ENCODE data around the gene ATXN3L. TPM values are rescaled to one million over a fixed set of nuclear protein-coding genes. Genes with fewer than 3 reads are reported as not detected.

ATXN3L gene
- total and polyA plus RNA-seq, 4 donors: not detected

- no peak for DNase-seq (ENCODE audit: low spot score)
- TF ChIP-seq EGR1 (IDR thresholded peaks at IDR 0.05; ENCODE audit: low read depth in 2 of 2): no peak
- TF ChIP-seq FOXA2 (IDR thresholded peaks at IDR 0.05): no peak
- no peak for TF ChIP-seq REST (IDR thresholded peaks at IDR 0.05)
- TF ChIP-seq RAD21 (IDR thresholded peaks at IDR 0.05): no peak
- Histone ChIP-seq H3K27me3 (ENCODE audit: control insufficient read depth in 4 of 4, insufficient read depth in 4 of 4, low read length in 3 of 4) (peaks cover 0 to 4% (median 0%) of the 10 kb centered on the region in 4 donors), H3K4me1 (ENCODE audit: control insufficient read depth in 4 of 4, insufficient read depth in 4 of 4, low read length in 3 of 4) (no peaks in the 10 kb centered on the region), H3K9me3 (ENCODE audit: control insufficient read depth in 4 of 4, low read length in 3 of 4) (no peaks in the 10 kb centered on the region), H3K36me3 (ENCODE audit: control insufficient read depth in 4 of 4, insufficient read depth in 3 of 4, low read depth in 1 of 4, low read length in 3 of 4) (no peaks in the 10 kb centered on the region), H3K9ac (ENCODE audit: low read depth in 1 of 2, low read length in 2 of 2) (no peak overlapping the region), H3K4me3 (ENCODE audit: low read depth in 1 of 3, low read length in 3 of 3) (no peak overlapping the region), H3K27ac (ENCODE audit: low read depth in 1 of 2, low read length in 2 of 2) (no peak overlapping the region)
- 52% methylated on average over 1 of the region's 1 CpG for WGBS
Observed at GRCh38 chrX:13360146-13360545, 40.3 kb upstream of the ATXN3L start.

- H3K4me1 ChIP-seq (ENCODE audit: control insufficient read depth in 4 of 4, insufficient read depth in 4 of 4, low read length in 3 of 4): no peaks in the 10 kb centered on the region
- H3K9ac ChIP-seq (ENCODE audit: low read depth in 1 of 2, low read length in 2 of 2): no peak overlapping the region
- no peaks in the 10 kb centered on the region for H3K9me3 ChIP-seq (ENCODE audit: control insufficient read depth in 4 of 4, low read length in 3 of 4)
- TF ChIP-seq EGR1 (IDR thresholded peaks at IDR 0.05; ENCODE audit: low read depth in 2 of 2): no peak
- TF ChIP-seq RAD21 (IDR thresholded peaks at IDR 0.05): peak in 1 of 2 donors; percentile 26
- H3K4me3 ChIP-seq (ENCODE audit: low read depth in 1 of 3, low read length in 3 of 3): no peak overlapping the region
- WGBS: 74% methylated on average over 1 of the region's 1 CpG
- no peaks in the 10 kb centered on the region for H3K36me3 ChIP-seq (ENCODE audit: control insufficient read depth in 4 of 4, insufficient read depth in 3 of 4, low read depth in 1 of 4, low read length in 3 of 4)
- no peak overlapping the region for H3K27ac ChIP-seq (ENCODE audit: low read depth in 1 of 2, low read length in 2 of 2)
- no peak for DNase-seq (ENCODE audit: low spot score)
- peaks cover 0 to 4% (median 0%) of the 10 kb centered on the region in 4 donors for H3K27me3 ChIP-seq (ENCODE audit: control insufficient read depth in 4 of 4, insufficient read depth in 4 of 4, low read length in 3 of 4)
Observed at GRCh38 chrX:13357925-13358324, 38.1 kb upstream of the ATXN3L start.

GRCh38 chrX:13346646-13347045 lies 26.8 kb upstream of the ATXN3L start:
- 84% methylated on average over 2 of the region's 2 CpGs for WGBS

More at GRCh38 chrX:13346646-13347045, 26.8 kb upstream of the ATXN3L start:
- peaks cover 0 to 3% (median 0%) of the 10 kb centered on the region in 4 donors for H3K27me3 ChIP-seq (ENCODE audit: control insufficient read depth in 4 of 4, insufficient read depth in 4 of 4, low read length in 3 of 4)
- H3K9ac ChIP-seq (ENCODE audit: low read depth in 1 of 2, low read length in 2 of 2): no peak overlapping the region
- no peaks in the 10 kb centered on the region for H3K9me3 ChIP-seq (ENCODE audit: control insufficient read depth in 4 of 4, low read length in 3 of 4)
- H3K36me3 ChIP-seq (ENCODE audit: control insufficient read depth in 4 of 4, insufficient read depth in 3 of 4, low read depth in 1 of 4, low read length in 3 of 4): no peaks in the 10 kb centered on the region
- TF ChIP-seq MAX (IDR thresholded peaks at IDR 0.05) (no peak), GABPA (IDR thresholded peaks at IDR 0.05 in 1 of 2, conservative IDR thresholded peaks at IDR 0.05 in 1 of 2) (no peak), SP1 (IDR thresholded peaks at IDR 0.05) (no peak), CTCF (IDR thresholded peaks at IDR 0.05; ENCODE audit: low read depth, low read length, missing input control) (no peak), FOXA1 (IDR thresholded peaks at IDR 0.05) (no peak), JUND (IDR thresholded peaks at IDR 0.05) (no peak), ZBTB33 (IDR thresholded peaks at IDR 0.05) (no peak), HNF4G (IDR thresholded peaks at IDR 0.05) (no peak), TAF1 (conservative IDR thresholded peaks at IDR 0.05) (no peak)
- H3K4me3 ChIP-seq (ENCODE audit: low read depth in 1 of 3, low read length in 3 of 3): no peak overlapping the region
- no peak overlapping the region for H3K27ac ChIP-seq (ENCODE audit: low read depth in 1 of 2, low read length in 2 of 2)
- DNase-seq (ENCODE audit: low spot score): no peak
- no peaks in the 10 kb centered on the region for H3K4me1 ChIP-seq (ENCODE audit: control insufficient read depth in 4 of 4, insufficient read depth in 4 of 4, low read length in 3 of 4)

All from liver (tissue), 9 donors.